SK-N-SH treated with all-trans-retinoic acid at 6 μM for 48 hours (cell line): ENCODE data around the gene GRIK3.

ENCODE experiments used
- ARNTL ChIP-seq: fragments of 450-650 bp; formaldehyde crosslinking; IDR thresholded peaks from 2 replicates; pipeline ENCODE4 v1.5.0; 2020; ENCODE audit warnings: low read depth, mild to moderate bottlenecking, moderate library complexity, borderline replicate concordance
- CSDC2 ChIP-seq: fragments of 250-450 bp; sonication (Bioruptor Pico); IDR thresholded peaks from 2 replicates; pipeline ENCODE4 v1.5.0; 2020; ENCODE audit warnings: mild to moderate bottlenecking, moderate library complexity
- ESRRG ChIP-seq: fragments of 250-450 bp; sonication (Bioruptor Pico); IDR thresholded peaks from 2 replicates; pipeline ENCODE4 v1.6.1; 2021; ENCODE audit warnings: mild to moderate bottlenecking
- GLIS3 ChIP-seq: fragments of 250-450 bp; sonication (Bioruptor Pico); IDR thresholded peaks from 2 replicates; pipeline ENCODE4 v1.5.0; 2020; ENCODE audit warnings: mild to moderate bottlenecking, moderate library complexity
- RARB ChIP-seq: fragments of 250-450 bp; sonication (Bioruptor Pico); IDR thresholded peaks from 2 replicates; pipeline ENCODE4 v1.8.0; 2021; ENCODE audit warnings: mild to moderate bottlenecking, moderate library complexity
- TCF4 ChIP-seq: fragments of 250-450 bp; sonication (Bioruptor Pico); IDR thresholded peaks from 2 replicates; pipeline ENCODE4 v1.8.0; 2021; ENCODE audit warnings: mild to moderate bottlenecking, moderate library complexity, borderline replicate concordance
- ZFP3 ChIP-seq: fragments of 250-450 bp; sonication (Bioruptor Pico); IDR thresholded peaks from 2 replicates; pipeline ENCODE4 v1.5.0; 2020; ENCODE audit warnings: mild to moderate bottlenecking, moderate library complexity
- ZNF565 ChIP-seq: fragments of 450-650 bp; formaldehyde crosslinking; conservative IDR thresholded peaks from 2 replicates; pipeline ENCODE4 v1.5.0; 2020; ENCODE audit warnings: low read depth, mild to moderate bottlenecking, moderate library complexity
- ZNF8 ChIP-seq: fragments of 450-650 bp; formaldehyde crosslinking; IDR thresholded peaks from 2 replicates; pipeline ENCODE4 v1.5.0; 2020; ENCODE audit warnings: mild to moderate bottlenecking, moderate library complexity
- TF ChIP-seq, protein P1 (sequence below): fragments of 250-450 bp; sonication (Bioruptor Pico); IDR thresholded peaks from 2 replicates; pipeline ENCODE4 v1.8.0; 2020; ENCODE audit warnings: mild to moderate bottlenecking, moderate library complexity, borderline replicate concordance
- TF ChIP-seq, protein P2 (sequence below): fragments of 250-450 bp; sonication (Bioruptor Pico); IDR thresholded peaks from 2 replicates; pipeline ENCODE4 v1.5.0; 2020; ENCODE audit warnings: mild to moderate bottlenecking, moderate library complexity
- TF ChIP-seq, protein P3 (sequence below): fragments of 250-450 bp; sonication (Bioruptor Pico); IDR thresholded peaks from 2 replicates; pipeline ENCODE4 v1.8.0; 2021; ENCODE audit warnings: low read depth, mild to moderate bottlenecking, moderate library complexity, borderline replicate concordance

DNA sequence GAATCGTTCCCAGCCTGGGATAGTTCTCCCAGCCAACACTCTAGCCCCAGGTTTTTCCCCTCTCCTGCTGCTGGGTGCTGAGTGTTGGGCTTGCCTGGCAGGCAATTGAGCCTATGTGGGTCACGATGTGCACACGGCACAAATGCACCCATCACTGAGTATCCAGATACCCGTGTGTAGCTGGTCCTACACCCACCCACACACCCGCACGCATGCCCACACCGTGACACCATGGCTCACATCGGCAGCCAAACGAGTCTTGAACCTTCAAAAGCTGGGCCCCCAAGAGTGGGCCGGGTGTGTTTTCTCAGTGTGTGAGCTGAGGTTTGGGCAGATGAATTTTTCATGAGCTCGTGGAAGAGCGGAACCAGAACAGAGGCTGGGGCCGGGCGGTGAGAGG is 188.5 kb downstream of the GRIK3 start:
- TF ChIP-seq ZFP3 (CRISPR knock-in tag) (no peak), GLIS3 (CRISPR knock-in tag) (no peak), ZNF8 (CRISPR knock-in tag) (no peak), TCF4 (CRISPR knock-in tag) (no peak), RARB (CRISPR knock-in tag) (no peak), ARNTL (CRISPR knock-in tag) (no peak), CSDC2 (no peak), ZNF565 (CRISPR knock-in tag) (no peak), ESRRG (CRISPR knock-in tag) (no peak)
- TF ChIP-seq, protein P1, sequence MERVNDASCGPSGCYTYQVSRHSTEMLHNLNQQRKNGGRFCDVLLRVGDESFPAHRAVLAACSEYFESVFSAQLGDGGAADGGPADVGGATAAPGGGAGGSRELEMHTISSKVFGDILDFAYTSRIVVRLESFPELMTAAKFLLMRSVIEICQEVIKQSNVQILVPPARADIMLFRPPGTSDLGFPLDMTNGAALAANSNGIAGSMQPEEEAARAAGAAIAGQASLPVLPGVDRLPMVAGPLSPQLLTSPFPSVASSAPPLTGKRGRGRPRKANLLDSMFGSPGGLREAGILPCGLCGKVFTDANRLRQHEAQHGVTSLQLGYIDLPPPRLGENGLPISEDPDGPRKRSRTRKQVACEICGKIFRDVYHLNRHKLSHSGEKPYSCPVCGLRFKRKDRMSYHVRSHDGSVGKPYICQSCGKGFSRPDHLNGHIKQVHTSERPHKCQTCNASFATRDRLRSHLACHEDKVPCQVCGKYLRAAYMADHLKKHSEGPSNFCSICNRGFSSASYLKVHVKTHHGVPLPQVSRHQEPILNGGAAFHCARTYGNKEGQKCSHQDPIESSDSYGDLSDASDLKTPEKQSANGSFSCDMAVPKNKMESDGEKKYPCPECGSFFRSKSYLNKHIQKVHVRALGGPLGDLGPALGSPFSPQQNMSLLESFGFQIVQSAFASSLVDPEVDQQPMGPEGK (CRISPR knock-in tag), result no peak
- TF ChIP-seq, protein P2, sequence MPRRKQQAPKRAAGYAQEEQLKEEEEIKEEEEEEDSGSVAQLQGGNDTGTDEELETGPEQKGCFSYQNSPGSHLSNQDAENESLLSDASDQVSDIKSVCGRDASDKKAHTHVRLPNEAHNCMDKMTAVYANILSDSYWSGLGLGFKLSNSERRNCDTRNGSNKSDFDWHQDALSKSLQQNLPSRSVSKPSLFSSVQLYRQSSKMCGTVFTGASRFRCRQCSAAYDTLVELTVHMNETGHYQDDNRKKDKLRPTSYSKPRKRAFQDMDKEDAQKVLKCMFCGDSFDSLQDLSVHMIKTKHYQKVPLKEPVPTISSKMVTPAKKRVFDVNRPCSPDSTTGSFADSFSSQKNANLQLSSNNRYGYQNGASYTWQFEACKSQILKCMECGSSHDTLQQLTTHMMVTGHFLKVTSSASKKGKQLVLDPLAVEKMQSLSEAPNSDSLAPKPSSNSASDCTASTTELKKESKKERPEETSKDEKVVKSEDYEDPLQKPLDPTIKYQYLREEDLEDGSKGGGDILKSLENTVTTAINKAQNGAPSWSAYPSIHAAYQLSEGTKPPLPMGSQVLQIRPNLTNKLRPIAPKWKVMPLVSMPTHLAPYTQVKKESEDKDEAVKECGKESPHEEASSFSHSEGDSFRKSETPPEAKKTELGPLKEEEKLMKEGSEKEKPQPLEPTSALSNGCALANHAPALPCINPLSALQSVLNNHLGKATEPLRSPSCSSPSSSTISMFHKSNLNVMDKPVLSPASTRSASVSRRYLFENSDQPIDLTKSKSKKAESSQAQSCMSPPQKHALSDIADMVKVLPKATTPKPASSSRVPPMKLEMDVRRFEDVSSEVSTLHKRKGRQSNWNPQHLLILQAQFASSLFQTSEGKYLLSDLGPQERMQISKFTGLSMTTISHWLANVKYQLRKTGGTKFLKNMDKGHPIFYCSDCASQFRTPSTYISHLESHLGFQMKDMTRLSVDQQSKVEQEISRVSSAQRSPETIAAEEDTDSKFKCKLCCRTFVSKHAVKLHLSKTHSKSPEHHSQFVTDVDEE (CRISPR knock-in tag), result no peak
- TF ChIP-seq, protein P3, sequence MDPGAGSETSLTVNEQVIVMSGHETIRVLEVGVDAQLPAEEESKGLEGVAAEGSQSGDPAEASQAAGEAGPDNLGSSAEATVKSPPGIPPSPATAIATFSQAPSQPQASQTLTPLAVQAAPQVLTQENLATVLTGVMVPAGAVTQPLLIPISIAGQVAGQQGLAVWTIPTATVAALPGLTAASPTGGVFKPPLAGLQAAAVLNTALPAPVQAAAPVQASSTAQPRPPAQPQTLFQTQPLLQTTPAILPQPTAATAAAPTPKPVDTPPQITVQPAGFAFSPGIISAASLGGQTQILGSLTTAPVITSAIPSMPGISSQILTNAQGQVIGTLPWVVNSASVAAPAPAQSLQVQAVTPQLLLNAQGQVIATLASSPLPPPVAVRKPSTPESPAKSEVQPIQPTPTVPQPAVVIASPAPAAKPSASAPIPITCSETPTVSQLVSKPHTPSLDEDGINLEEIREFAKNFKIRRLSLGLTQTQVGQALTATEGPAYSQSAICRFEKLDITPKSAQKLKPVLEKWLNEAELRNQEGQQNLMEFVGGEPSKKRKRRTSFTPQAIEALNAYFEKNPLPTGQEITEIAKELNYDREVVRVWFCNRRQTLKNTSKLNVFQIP (CRISPR knock-in tag), result no peak
